GM23338 (cell line): ENCODE results near the gene RNASEH2A. TPM values are rescaled to one million over a fixed set of nuclear protein-coding genes. Genes with fewer than 3 reads are reported as not detected.

Source experiments
- ATAC-seq: fragments of 200-7000 bp; cut with Tn5 transposase; 3 replicates; pipeline ENCODE4 v1.9.1; 2020
- DNase-seq: peaks from one replicate; pipeline ENCODE4 v3.0.0-alpha.2; 2015; ENCODE audit warnings: low spot score
- H2AFZ ChIP-seq: fragments of 200-600 bp; sonication (generic); 2 replicates; pipeline ENCODE4 v1.8.0; 2016; ENCODE audit warnings: antibody characterized with exemption, mild to moderate bottlenecking, moderate library complexity
- H3F3A ChIP-seq: fragments of 200-600 bp; sonication (generic); replicated peaks from 2 replicates; pipeline ENCODE4 v1.8.0; 2017; ENCODE audit warnings: antibody characterized with exemption, mixed run types, low read depth
- H3K27ac ChIP-seq: fragments of 200-600 bp; sonication (generic); 2 replicates; pipeline ENCODE4 v1.6.1; 2016; ENCODE audit warnings: low read depth
- H3K27me3 ChIP-seq: fragments of 200-600 bp; sonication (generic); 2 replicates; pipeline ENCODE4 v1.8.0; 2016; ENCODE audit warnings: mild to moderate bottlenecking, mixed run types, moderate library complexity; ENCODE audit not compliant: insufficient read depth
- H3K36me3 ChIP-seq: fragments of 200-600 bp; sonication (generic); 2 replicates; pipeline ENCODE4 v1.8.0; 2016; ENCODE audit warnings: mild to moderate bottlenecking; ENCODE audit not compliant: insufficient read depth
- H3K4me1 ChIP-seq: fragments of 200-600 bp; sonication (generic); 2 replicates; pipeline ENCODE4 v1.8.0; 2016; ENCODE audit warnings: mild to moderate bottlenecking, moderate library complexity; ENCODE audit not compliant: insufficient read depth
- H3K4me2 ChIP-seq: fragments of 200-600 bp; sonication (generic); 2 replicates; pipeline ENCODE4 v1.7.1; 2017; ENCODE audit warnings: mixed run types
- H3K4me3 ChIP-seq: fragments of 200-600 bp; sonication (generic); 2 replicates; pipeline ENCODE4 v1.6.1; 2016; ENCODE audit warnings: mixed run types
- H3K79me2 ChIP-seq: fragments of 200-600 bp; sonication (generic); replicated peaks from 2 replicates; pipeline ENCODE4 v1.8.0; 2017; ENCODE audit warnings: mild to moderate bottlenecking; ENCODE audit not compliant: insufficient read depth
- H3K9me2 ChIP-seq: fragments of 200-600 bp; sonication (generic); 2 replicates; pipeline ENCODE4 v1.8.0; 2017; ENCODE audit not compliant: insufficient read depth
- H4K20me1 ChIP-seq: fragments of 200-600 bp; sonication (generic); replicated peaks from 2 replicates; pipeline ENCODE4 v1.8.0; 2017; ENCODE audit warnings: mild to moderate bottlenecking; ENCODE audit not compliant: insufficient read depth
- H3K27ac Mint-ChIP-seq: 2 replicates; pipeline ENCODE4 v1.8.0; 2020; ENCODE audit warnings: inconsistent platforms, mild to moderate bottlenecking, moderate library complexity, mixed read lengths
- H3K27me3 Mint-ChIP-seq: 3 replicates; pipeline ENCODE4 v1.8.0; 2022; ENCODE audit warnings: low read depth, mild to moderate bottlenecking, moderate library complexity, mixed read lengths, inconsistent platforms; ENCODE audit not compliant: insufficient read depth, poor library complexity
- H3K36me3 Mint-ChIP-seq: 3 replicates; pipeline ENCODE4 v1.8.0; 2021; ENCODE audit warnings: low read depth, mild to moderate bottlenecking, inconsistent platforms, moderate library complexity, mixed read lengths
- H3K4me1 Mint-ChIP-seq: 3 replicates; pipeline ENCODE4 v1.8.0; 2020; ENCODE audit warnings: mild to moderate bottlenecking, inconsistent platforms, mixed read lengths
- H3K4me3 Mint-ChIP-seq: 3 replicates; pipeline ENCODE4 v1.8.0; 2021; ENCODE audit warnings: moderate library complexity, mild to moderate bottlenecking, inconsistent platforms, mixed read lengths
- H3K9me3 Mint-ChIP-seq: 3 replicates; pipeline ENCODE4 v1.8.0; 2020; ENCODE audit warnings: moderate library complexity, mild to moderate bottlenecking, inconsistent platforms, mixed read lengths
- CREB1 ChIP-seq: fragments of 250-450 bp; sonication (Bioruptor Pico); IDR thresholded peaks from 2 replicates; pipeline ENCODE4 v1.5.0; 2020; ENCODE audit warnings: low read depth, mild to moderate bottlenecking, moderate library complexity
- ETS1 ChIP-seq: IDR thresholded peaks from 2 replicates; pipeline ENCODE4 v1.6.1; 2016; ENCODE audit warnings: antibody characterized with exemption
- EZH2 ChIP-seq: fragments of 200-600 bp; sonication (generic); IDR thresholded peaks from one replicate; pipeline ENCODE4 v1.8.0; 2017; ENCODE audit warnings: antibody characterized with exemption, mild to moderate bottlenecking, low read depth; ENCODE audit not compliant: unreplicated experiment
- EZH2phosphoT487 ChIP-seq: fragments of 200-600 bp; sonication (generic); IDR thresholded peaks from one replicate; pipeline ENCODE4 v1.8.1; 2018; ENCODE audit warnings: antibody characterized with exemption; ENCODE audit not compliant: unreplicated experiment
- NANOG ChIP-seq: IDR thresholded peaks from 2 replicates; pipeline ENCODE4 v1.6.1; 2016; ENCODE audit warnings: antibody characterized with exemption, borderline replicate concordance
- POLR2AphosphoS5 ChIP-seq: IDR thresholded peaks from 2 replicates; pipeline ENCODE4 v1.6.1; 2016; ENCODE audit warnings: antibody characterized with exemption, low read depth
- ZNF114 ChIP-seq: fragments of 250-450 bp; sonication (Bioruptor Pico); IDR thresholded peaks from 2 replicates; pipeline ENCODE4 v1.5.0; 2020; ENCODE audit warnings: mild to moderate bottlenecking, moderate library complexity
- polyA plus RNA-seq: library from polyadenylated mRNA; unstranded; fragments of >200 nt; fragmentation: Nextera tagmentation; extraction: Ambion mirVana; gene quantifications from 2 replicates; pipeline ENCODE4 v1.2.1, GENCODE V29; 2016
- total RNA-seq: library from RNA; depleted of rRNA; stranded (reverse); fragments of >200 nt; shearing (Covaris generic); gene quantifications from 2 replicates; pipeline ENCODE4 v1.2.3, GENCODE V29; 2014
- TF ChIP-seq, protein P1 (sequence below): IDR thresholded peaks from one replicate; pipeline ENCODE4 v1.6.1; 2018; ENCODE audit warnings: antibody characterized with exemption; ENCODE audit not compliant: unreplicated experiment
- TF ChIP-seq, protein P2 (sequence below), 2 experiments: fragments of 200-600 bp in 1 of 2; sonication (generic) in 1 of 2; conservative IDR thresholded peaks; 2 replicates each; pipeline versions ENCODE4 v1.5.1 to v1.6.1; 2016 to 2017; ENCODE audit warnings: antibody characterized with exemption in 2 of 2, low read depth in 2 of 2, mild to moderate bottlenecking in 2 of 2, moderate library complexity in 1 of 2

Gene RNASEH2A
- total and polyA plus RNA-seq, 2 experiments from 2014 or later, result 39.4 to 68.2 TPM

DNA sequence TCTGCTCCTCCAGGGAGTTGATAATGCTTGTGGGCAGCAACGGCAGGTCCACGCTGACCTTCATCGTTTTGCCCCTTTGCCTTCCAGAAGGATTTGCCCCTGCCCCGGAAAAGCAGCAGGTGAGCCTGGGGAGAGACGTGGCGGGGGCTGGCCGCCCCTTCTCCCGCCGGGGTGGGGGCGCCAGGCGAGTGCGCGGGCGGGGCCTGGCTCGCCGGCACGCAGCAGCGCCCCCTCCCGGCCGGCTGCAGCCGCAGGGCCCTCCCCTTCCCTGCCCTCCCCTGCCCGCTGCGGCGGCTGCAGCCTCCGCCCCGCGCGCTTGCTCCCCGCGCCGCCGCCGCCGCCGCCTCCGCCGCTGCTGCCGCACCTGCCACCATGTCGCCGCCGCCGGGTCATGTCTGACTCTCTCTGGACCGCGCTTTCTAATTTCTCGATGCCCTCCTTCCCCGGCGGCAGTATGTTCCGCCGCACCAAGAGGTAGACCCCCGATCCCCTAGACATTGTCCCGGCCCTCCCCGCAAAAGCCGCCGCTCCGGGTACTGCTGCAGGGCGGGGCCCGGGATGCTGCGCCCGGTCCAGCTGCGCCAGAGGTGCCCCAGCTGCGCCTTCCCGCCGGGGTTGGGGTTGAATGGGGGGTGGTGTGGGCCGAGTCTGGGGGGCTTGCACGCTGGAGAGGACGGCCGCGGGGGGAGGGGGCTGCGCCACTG lies 31.9 kb downstream of the RNASEH2A start, which contains the start of gene MAST1:
Gene MAST1 (plus strand): TSS at position 334 of the 704 bp plus-strand sequence. CDS start 58 bp downstream, at position 392.
- peaks cover 14% of the 10 kb centered on the region for H3K27me3 ChIP-seq
- H3K27ac Mint-ChIP-seq, result peak within 1 kb of the TSS; percentile 62; the same call in 1 of the 2 replicates

DNA sequence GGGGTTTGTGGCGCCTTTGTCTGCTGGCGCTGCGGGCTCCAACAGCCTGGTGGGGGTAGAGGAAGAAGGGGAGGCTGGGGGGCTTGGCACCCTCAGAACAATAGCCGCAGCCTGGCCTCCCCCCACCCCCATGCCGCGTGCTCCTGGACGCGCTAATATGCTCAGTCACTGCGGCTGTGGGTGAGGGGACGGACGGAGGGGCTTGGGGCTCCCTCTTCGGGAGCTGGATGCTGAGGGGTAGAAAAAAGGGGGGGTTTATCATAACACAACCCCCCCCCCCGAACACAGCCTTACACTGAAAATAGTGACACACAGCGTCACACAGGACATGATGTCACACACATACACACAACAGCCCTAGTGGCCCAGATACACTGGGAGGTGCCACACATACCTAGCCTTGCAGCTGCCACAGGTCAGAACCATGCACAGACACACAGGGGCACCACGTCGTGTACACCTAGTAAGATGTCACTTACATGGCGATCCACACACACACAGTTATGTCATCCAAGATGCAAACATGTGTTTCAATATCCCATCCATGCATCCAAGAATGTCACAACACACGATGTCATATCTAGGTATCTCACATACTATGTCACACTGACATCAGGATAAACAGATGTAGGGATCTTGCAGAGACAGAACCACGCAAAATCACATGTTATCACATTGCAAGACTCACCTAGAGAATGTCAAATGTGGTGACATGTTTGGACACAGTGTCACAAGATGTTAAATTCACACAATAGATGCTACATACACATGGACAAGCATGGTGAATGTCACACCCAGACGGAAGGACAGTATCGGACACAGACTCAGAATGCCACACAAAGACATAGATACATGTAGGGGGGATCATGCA lies 32.7 kb downstream of the RNASEH2A start:
- H3K4me3 ChIP-seq, result peak overlapping the region; percentile 92
- ATAC-seq (no peak), DNase-seq (no peak)
- no peak overlapping the region for H2AFZ ChIP-seq
- H3K79me2 ChIP-seq, result peaks cover 8% of the 10 kb centered on the region
- H3K27me3 ChIP-seq, result peaks cover 14% of the 10 kb centered on the region
- no peaks in the 10 kb centered on the region for H3K9me2 ChIP-seq
- H3K36me3 ChIP-seq, result no peaks in the 10 kb centered on the region
- no peak overlapping the region for H3K27ac Mint-ChIP-seq
- no peak overlapping the region for H3K27ac ChIP-seq
- peaks cover 42% of the 10 kb centered on the region for H3K4me1 Mint-ChIP-seq
- H4K20me1 ChIP-seq, result peaks cover 7% of the 10 kb centered on the region
- H3K36me3 Mint-ChIP-seq, result peaks cover 9% of the 10 kb centered on the region; the same call in 1 of the 3 replicates
- H3K4me2 ChIP-seq, result peak overlapping the region; percentile 94
- H3K4me3 Mint-ChIP-seq, result peak overlapping the region; percentile 79
- peaks cover 33% of the 10 kb centered on the region for H3K4me1 ChIP-seq
- no peaks in the 10 kb centered on the region; the same call in 2 of the 3 replicates for H3K9me3 Mint-ChIP-seq
- peaks cover 31% of the 10 kb centered on the region for H3K27me3 Mint-ChIP-seq
- peaks cover 49% of the 10 kb centered on the region for H3F3A ChIP-seq
- TF ChIP-seq NANOG (no peak), ETS1 (no peak), ZNF114 (CRISPR knock-in tag) (no peak), POLR2AphosphoS5 (no peak), EZH2phosphoT487 (no peak), EZH2 (no peak)
- TF ChIP-seq, protein P1, sequence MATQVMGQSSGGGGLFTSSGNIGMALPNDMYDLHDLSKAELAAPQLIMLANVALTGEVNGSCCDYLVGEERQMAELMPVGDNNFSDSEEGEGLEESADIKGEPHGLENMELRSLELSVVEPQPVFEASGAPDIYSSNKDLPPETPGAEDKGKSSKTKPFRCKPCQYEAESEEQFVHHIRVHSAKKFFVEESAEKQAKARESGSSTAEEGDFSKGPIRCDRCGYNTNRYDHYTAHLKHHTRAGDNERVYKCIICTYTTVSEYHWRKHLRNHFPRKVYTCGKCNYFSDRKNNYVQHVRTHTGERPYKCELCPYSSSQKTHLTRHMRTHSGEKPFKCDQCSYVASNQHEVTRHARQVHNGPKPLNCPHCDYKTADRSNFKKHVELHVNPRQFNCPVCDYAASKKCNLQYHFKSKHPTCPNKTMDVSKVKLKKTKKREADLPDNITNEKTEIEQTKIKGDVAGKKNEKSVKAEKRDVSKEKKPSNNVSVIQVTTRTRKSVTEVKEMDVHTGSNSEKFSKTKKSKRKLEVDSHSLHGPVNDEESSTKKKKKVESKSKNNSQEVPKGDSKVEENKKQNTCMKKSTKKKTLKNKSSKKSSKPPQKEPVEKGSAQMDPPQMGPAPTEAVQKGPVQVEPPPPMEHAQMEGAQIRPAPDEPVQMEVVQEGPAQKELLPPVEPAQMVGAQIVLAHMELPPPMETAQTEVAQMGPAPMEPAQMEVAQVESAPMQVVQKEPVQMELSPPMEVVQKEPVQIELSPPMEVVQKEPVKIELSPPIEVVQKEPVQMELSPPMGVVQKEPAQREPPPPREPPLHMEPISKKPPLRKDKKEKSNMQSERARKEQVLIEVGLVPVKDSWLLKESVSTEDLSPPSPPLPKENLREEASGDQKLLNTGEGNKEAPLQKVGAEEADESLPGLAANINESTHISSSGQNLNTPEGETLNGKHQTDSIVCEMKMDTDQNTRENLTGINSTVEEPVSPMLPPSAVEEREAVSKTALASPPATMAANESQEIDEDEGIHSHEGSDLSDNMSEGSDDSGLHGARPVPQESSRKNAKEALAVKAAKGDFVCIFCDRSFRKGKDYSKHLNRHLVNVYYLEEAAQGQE, result no peak

More for the DNA sequence above, 31.9 kb downstream of the RNASEH2A start, which contains the start of gene MAST1:
- Histone ChIP-seq H3K27ac (0 out of 2 replicates have a peak within 1 kb of the TSS, but pooled peaks have one; percentile 39), H2AFZ (peak within 1 kb of the TSS; percentile 91; the same call in 1 of the 2 replicates), H3K79me2 (peaks cover 8% of the 10 kb centered on the region), H3K4me1 (peaks cover 34% of the 10 kb centered on the region), H4K20me1 (peaks cover 7% of the 10 kb centered on the region), H3F3A (peaks cover 48% of the 10 kb centered on the region), H3K4me3 (peak within 1 kb of the TSS; percentile 92), H3K4me2 (peak within 1 kb of the TSS; percentile 94), H3K9me2 (no peaks in the 10 kb centered on the region), H3K36me3 (no peaks in the 10 kb centered on the region)
- Mint-ChIP-seq H3K4me1 (peaks cover 43% of the 10 kb centered on the region), H3K27me3 (peaks cover 31% of the 10 kb centered on the region), H3K4me3 (peak within 1 kb of the TSS; percentile 79), H3K36me3 (peaks cover 9% of the 10 kb centered on the region; the same call in 1 of the 3 replicates), H3K9me3 (no peaks in the 10 kb centered on the region; the same call in 2 of the 3 replicates)
- DNase-seq, result peak; percentile 80
- peak; percentile 14 for ATAC-seq
- TF ChIP-seq ETS1 (no peak), EZH2phosphoT487 (no peak), CREB1 (CRISPR knock-in tag) (0 out of 2 replicates have a peak, but pooled peaks have one; percentile 11), POLR2AphosphoS5 (0 out of 2 replicates have a peak, but pooled peaks have one; percentile 45)
- TF ChIP-seq, protein P2, sequence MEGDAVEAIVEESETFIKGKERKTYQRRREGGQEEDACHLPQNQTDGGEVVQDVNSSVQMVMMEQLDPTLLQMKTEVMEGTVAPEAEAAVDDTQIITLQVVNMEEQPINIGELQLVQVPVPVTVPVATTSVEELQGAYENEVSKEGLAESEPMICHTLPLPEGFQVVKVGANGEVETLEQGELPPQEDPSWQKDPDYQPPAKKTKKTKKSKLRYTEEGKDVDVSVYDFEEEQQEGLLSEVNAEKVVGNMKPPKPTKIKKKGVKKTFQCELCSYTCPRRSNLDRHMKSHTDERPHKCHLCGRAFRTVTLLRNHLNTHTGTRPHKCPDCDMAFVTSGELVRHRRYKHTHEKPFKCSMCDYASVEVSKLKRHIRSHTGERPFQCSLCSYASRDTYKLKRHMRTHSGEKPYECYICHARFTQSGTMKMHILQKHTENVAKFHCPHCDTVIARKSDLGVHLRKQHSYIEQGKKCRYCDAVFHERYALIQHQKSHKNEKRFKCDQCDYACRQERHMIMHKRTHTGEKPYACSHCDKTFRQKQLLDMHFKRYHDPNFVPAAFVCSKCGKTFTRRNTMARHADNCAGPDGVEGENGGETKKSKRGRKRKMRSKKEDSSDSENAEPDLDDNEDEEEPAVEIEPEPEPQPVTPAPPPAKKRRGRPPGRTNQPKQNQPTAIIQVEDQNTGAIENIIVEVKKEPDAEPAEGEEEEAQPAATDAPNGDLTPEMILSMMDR (conservative IDR thresholded peaks at IDR 0.05; ENCODE audit: low read depth in 2 of 2), result peak; percentile 34 to 68; a peak in 3 of 4 replicates
